ENCODE measurements around the gene DLG2.

DNA sequence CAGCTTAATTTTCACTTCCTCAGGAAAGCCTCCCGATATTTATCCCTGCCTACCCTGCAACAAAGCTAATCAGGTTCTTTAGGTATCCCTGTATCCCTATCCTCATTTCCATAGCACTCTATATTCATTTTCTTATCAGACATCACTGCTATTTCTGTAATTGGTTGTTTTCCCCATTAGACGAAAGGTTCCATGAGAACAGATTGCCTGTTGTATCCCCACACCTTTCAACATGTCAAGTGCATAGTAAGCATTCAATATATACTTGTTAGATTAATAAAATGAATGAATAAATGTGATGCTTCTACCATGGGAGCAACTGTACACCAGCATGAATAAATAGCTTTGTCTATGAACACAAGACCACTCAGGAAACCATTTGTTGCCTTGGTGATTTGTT, 499.8 kb downstream of the DLG2 start:
- no peak for TF ChIP-seq POLR2A (IDR thresholded peaks at IDR 0.05)
- TF ChIP-seq, protein P1, sequence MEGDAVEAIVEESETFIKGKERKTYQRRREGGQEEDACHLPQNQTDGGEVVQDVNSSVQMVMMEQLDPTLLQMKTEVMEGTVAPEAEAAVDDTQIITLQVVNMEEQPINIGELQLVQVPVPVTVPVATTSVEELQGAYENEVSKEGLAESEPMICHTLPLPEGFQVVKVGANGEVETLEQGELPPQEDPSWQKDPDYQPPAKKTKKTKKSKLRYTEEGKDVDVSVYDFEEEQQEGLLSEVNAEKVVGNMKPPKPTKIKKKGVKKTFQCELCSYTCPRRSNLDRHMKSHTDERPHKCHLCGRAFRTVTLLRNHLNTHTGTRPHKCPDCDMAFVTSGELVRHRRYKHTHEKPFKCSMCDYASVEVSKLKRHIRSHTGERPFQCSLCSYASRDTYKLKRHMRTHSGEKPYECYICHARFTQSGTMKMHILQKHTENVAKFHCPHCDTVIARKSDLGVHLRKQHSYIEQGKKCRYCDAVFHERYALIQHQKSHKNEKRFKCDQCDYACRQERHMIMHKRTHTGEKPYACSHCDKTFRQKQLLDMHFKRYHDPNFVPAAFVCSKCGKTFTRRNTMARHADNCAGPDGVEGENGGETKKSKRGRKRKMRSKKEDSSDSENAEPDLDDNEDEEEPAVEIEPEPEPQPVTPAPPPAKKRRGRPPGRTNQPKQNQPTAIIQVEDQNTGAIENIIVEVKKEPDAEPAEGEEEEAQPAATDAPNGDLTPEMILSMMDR (IDR thresholded peaks at IDR 0.05): no peak
